Common myeloid progenitor, CD34-positive (primary cell): ENCODE measurements around the gene MOV10.

Experiments
- CTCF ChIA-PET: fragments of 350-600 bp; sonication (Branson Sonifier 250); formaldehyde crosslinking; loops from one replicate; lab custom pipeline; 2021; ENCODE audit warnings: antibody characterized with exemption; lab: Charles Lee
- POLR2A ChIA-PET: fragments of 350-600 bp; sonication (Branson Sonifier 250); formaldehyde crosslinking; loops from one replicate; lab custom pipeline; 2021; ENCODE audit warnings: antibody characterized with exemption; lab: Charles Lee
- DNase-seq, 3 donors: peaks; one replicate each; pipeline versions ENCODE4 v3.0.0 to v3.0.0-alpha.2; 2013
- H3K27ac ChIP-seq, 2 experiments: 1 replicate in 1 of 2; 2 replicates in 1 of 2; pipeline ENCODE4 v1.7.0; 2013; ENCODE audit warnings: inconsistent platforms in 2 of 2, low read length in 2 of 2, mild to moderate bottlenecking in 2 of 2, low read depth in 1 of 2, moderate library complexity in 1 of 2; ENCODE audit not compliant: severe bottlenecking in 2 of 2, insufficient read depth in 1 of 2, poor library complexity in 1 of 2
- H3K27me3 ChIP-seq, 5 experiments: replicated peaks in 2 of 5; 1 replicate in 3 of 5; 2 replicates in 2 of 5; pipeline versions ENCODE4 v1.6.1 to v1.7.0; 2013; ENCODE audit warnings: low read length in 4 of 5, mild to moderate bottlenecking in 2 of 5, moderate library complexity in 2 of 5, inconsistent platforms in 1 of 5; ENCODE audit not compliant: insufficient read depth in 5 of 5, control insufficient read depth in 4 of 5
- H3K36me3 ChIP-seq, 4 experiments: 1 replicate in 2 of 4; 2 replicates in 2 of 4; pipeline versions ENCODE4 v1.6.1 to v1.7.0; 2013; ENCODE audit warnings: low read length in 3 of 4, control low read depth in 1 of 4, mild to moderate bottlenecking in 1 of 4; ENCODE audit not compliant: control insufficient read depth in 4 of 4, insufficient read depth in 4 of 4
- H3K4me1 ChIP-seq, 4 experiments: 1 replicate in 3 of 4; 2 replicates in 1 of 4; pipeline versions ENCODE4 v1.6.1 to v1.7.1; 2013; ENCODE audit warnings: low read length in 3 of 4, mild to moderate bottlenecking in 3 of 4, control low read depth in 1 of 4, inconsistent platforms in 1 of 4, moderate library complexity in 1 of 4; ENCODE audit not compliant: control insufficient read depth in 4 of 4, insufficient read depth in 4 of 4; ENCODE audit errors: control extremely low read depth in 1 of 4
- H3K4me3 ChIP-seq, 7 experiments: 1 replicate in 4 of 7; 2 replicates in 3 of 7; pipeline versions ENCODE4 v1.5.1 to v1.7.0; 2013; ENCODE audit warnings: mild to moderate bottlenecking in 7 of 7, low read length in 6 of 7, moderate library complexity in 6 of 7, inconsistent platforms in 2 of 7, low read depth in 2 of 7, control low read depth in 1 of 7; ENCODE audit not compliant: insufficient read depth in 4 of 7, control insufficient read depth in 1 of 7; ENCODE audit errors: extremely low read depth in 1 of 7
- H3K9me3 ChIP-seq, 5 experiments: 1 replicate in 4 of 5; 2 replicates in 1 of 5; pipeline versions ENCODE4 v1.6.1 to v1.7.1; 2013; ENCODE audit warnings: low read length in 4 of 5, mild to moderate bottlenecking in 2 of 5, inconsistent platforms in 1 of 5, low read depth in 1 of 5, moderate library complexity in 1 of 5; ENCODE audit not compliant: control insufficient read depth in 4 of 5, insufficient read depth in 2 of 5; ENCODE audit errors: control extremely low read depth in 1 of 5
- WGBS: methylation state at CpG from one replicate; pipeline ENCODE4 v1.1.5; 2013; ENCODE audit not compliant: insufficient coverage; 5-methylcytosine and 5-hydroxymethylcytosine counted together

Gene MOV10

DNA sequence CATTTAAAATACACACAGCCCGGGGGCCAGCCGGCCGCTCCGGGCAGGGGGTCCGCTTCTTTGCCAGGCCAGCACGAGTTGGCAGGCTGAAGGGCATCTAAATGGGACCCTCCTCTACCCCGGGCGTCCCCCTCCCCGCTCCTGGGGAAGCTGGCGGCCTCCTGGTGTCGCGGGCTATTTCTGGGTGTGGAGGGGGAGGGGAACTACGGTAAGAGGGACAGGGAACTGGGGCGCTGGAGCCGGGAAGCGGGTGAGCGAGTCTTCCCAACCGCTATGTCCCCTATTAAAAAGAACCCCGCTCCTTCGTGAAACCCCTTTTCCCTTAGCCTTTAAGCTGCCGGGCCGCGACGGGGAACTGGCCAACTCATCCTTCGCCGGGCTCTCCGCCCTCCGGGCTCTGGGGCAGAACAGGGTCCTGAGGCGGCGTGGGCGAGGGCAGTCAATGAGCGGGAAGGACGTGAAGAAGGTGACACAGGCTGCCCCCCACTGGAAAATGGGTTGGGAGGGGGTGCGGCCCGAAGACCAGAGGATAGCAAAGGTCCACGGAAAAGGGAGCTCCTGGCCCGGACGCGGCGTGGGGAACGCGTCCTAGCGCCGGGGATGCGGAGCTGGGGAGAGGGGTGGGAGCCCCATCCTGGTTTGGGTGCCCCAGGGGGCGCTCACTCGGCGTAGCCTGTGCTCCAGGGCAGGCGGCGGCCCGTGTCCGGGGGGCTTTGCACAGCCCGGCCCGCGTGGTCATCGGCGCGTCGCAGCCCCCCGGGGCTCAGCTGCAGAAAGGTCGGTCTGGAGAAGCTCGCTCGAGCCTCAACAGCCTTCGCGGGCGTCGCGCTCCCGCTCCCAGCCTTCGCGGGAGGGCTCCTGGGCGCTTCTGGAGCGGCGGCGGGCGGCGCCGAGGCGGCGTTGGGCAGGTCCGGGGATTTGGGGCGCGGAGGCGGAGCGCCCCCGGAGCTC lies 40.1 kb downstream of the MOV10 start:
- peak overlapping the region; percentile 20 to 84 (median 61) for H3K4me3 ChIP-seq
- peak in 1 of 3 donors; percentile 23 for DNase-seq
- H3K27me3 ChIP-seq = peaks cover 0 to 27% (median 3%) of the 10 kb centered on the region in 5 experiments
- no peaks in the 10 kb centered on the region for H3K9me3 ChIP-seq
- no peaks in the 10 kb centered on the region for H3K36me3 ChIP-seq
- 0% methylated on average over 62 of the region's 86 CpGs for WGBS
- ChIA-PET CTCF (interaction anchor here (0.6 to 10.1 kb wide), 17 partner anchors 11 to 323 kb away, joined by 3 to 268 read pairs (median 5); no protein-coding TSS in a partner anchor), POLR2A (interaction anchor here (0.7 kb wide), 1 partner anchor 323 kb away, joined by 4 read pairs; no protein-coding TSS in a partner anchor)
- H3K4me1 ChIP-seq = peaks cover 0 to 32% (median 29%) of the 10 kb centered on the region in 4 experiments
- no peak overlapping the region for H3K27ac ChIP-seq

GRCh38 chr1:112715264-112716053 lies 41.0 kb downstream of the MOV10 start, which contains the start of gene PPM1J:
PPM1J (minus strand) TSS chr1:112715332; CDS start chr1:112715301, 31 bp downstream.
- CTCF ChIA-PET = interaction anchor here (0.7 to 10.1 kb wide), 28 partner anchors 12 to 339 kb away, joined by 3 to 268 read pairs (median 4); no protein-coding TSS in a partner anchor
- 0% methylated on average over 17 of the region's 51 CpGs for WGBS
- DNase-seq = peak; percentile 90 to 96 (median 96)
- no peaks in the 10 kb centered on the region for H3K9me3 ChIP-seq
- H3K36me3 ChIP-seq = no peaks in the 10 kb centered on the region
- POLR2A ChIA-PET = no interaction called here
- no peak within 1 kb of the TSS for H3K27ac ChIP-seq
- H3K27me3 ChIP-seq = peaks cover 0 to 33% (median 3%) of the 10 kb centered on the region in 5 experiments
- peaks cover 0 to 32% (median 29%) of the 10 kb centered on the region in 4 experiments for H3K4me1 ChIP-seq
- H3K4me3 ChIP-seq = peak within 1 kb of the TSS; percentile 32 to 89 (median 70)

DNA sequence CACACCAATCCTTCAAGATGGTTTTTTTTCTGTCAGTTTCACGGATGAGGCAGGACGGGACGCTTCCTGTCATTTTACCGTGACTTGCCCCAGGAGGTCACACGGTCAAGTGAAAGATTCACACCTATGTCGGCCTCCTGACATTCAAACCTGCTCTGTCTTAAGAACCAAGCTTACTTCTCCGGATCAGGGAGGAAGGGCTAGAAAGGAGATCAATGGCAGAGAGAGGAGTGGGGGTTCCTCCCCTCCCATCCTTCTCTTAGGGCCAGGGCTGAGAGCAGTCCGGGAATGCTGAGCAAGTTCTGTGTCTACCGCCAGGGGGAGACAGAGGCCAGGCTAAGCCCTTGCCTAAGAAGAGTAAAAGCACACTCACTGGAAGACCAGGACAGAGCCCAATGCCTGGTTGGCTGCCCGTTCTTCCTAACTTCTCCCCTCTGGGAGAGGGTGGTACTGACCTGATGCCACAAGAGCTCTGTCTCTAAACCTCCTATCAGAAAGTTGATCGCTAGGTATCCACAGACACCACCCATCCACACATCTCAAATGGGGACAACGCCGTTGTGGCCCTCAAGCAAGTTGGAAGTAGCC lies 41.8 kb downstream of the MOV10 start:
- WGBS = 18% methylated on average over 11 of the region's 13 CpGs
- Histone ChIP-seq H3K9me3 (no peaks in the 10 kb centered on the region), H3K4me1 (peaks cover 0 to 32% (median 29%) of the 10 kb centered on the region in 4 experiments), H3K4me3 (peak overlapping the region in 6 of 7 experiments; percentile 44 to 89 (median 72)), H3K27ac (no peak overlapping the region), H3K27me3 (peaks cover 0 to 30% (median 5%) of the 10 kb centered on the region in 5 experiments), H3K36me3 (no peaks in the 10 kb centered on the region)
- DNase-seq = peak; percentile 80 to 87 (median 85)
- ChIA-PET CTCF (interaction anchor here (0.5 to 10.1 kb wide), 31 partner anchors 8 to 338 kb away, joined by 3 to 268 read pairs (median 4); no protein-coding TSS in a partner anchor), POLR2A (no interaction called here)

DNA sequence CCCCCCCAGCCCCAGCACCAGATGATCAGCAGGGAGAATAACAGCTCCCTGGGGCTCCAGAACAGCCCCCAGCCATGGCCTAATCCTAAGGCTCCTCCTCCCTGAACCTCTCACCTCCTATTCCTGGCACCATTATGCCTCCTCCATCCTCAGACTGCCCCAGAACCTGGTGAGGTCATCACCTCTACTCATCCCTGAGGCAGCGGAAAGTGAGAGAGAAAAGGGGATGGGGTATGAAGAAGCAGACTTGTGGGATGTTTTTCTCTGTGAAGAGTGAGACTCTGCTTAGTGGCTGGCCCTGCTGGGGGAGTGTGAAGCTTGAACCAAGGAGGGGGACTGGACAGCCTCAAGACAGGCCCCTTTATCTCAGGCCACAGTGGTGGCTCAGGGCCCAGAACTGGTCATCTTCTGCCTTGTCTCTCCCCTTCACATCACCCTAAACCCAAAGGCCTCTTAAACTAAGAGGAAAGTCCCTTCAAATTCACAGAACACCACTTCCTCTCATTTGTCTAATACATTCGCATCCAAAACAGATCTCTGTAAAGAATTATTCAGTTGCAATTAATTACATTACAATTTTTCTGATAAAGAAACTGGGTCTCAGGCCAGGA lies 42.9 kb downstream of the MOV10 start:
- no peak for DNase-seq
- WGBS = 80% methylated on average over 1 of the region's 2 CpGs
- Histone ChIP-seq H3K27ac (no peak overlapping the region), H3K4me1 (peaks cover 0 to 33% (median 30%) of the 10 kb centered on the region in 4 experiments), H3K4me3 (no peak overlapping the region), H3K27me3 (peaks cover 0 to 30% (median 5%) of the 10 kb centered on the region in 5 experiments), H3K36me3 (no peaks in the 10 kb centered on the region), H3K9me3 (no peaks in the 10 kb centered on the region)
- ChIA-PET POLR2A (no interaction called here), CTCF (interaction anchor here (0.7 to 10.1 kb wide), 19 partner anchors 9 to 376 kb away, joined by 3 to 268 read pairs (median 4); no protein-coding TSS in a partner anchor)

DNA sequence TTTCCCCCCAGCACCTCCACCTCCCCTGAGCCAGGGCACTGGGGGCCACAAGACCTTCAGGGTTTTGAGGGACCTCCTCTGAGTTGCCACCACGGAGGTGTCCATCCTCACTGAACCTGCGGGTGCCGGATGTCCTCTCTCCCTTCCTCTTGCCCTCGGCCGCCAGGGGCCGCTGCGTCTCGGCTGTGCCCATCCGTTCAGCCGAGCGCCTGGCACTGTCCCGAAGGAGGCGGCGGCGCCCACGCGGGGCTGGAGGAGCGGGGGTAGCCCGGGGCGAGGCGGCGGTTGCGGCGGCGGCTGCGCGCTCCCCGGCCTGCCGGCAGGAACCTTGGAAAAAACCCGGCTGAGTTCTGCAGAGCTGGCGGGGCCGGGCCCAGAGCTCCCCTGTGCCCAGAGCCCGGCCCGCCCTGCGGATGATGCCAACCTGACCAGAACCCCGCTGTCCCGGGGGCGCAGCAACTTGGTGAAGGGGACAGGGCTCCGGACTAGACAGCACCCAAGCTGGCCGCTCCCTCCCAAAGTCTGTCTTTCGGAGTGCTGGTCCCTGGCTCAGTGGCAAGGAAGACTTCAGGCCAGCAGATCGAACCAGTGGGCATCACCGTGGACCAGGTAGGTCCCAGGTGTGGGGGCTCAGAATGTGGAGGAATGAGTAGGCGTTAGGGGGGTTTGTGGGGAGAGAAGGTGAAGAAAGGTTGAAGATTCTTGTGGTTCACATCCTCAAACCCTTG lies 44.4 kb downstream of the MOV10 start:
- Histone ChIP-seq H3K9me3 (no peaks in the 10 kb centered on the region), H3K27me3 (peaks cover 0 to 30% (median 5%) of the 10 kb centered on the region in 5 experiments), H3K27ac (no peak overlapping the region), H3K4me3 (peak overlapping the region in 1 of 7 experiments; percentile 2), H3K4me1 (peaks cover 0 to 43% (median 42%) of the 10 kb centered on the region in 4 experiments), H3K36me3 (no peaks in the 10 kb centered on the region)
- WGBS = 17% methylated on average over 39 of the region's 44 CpGs
- CTCF ChIA-PET = interaction anchor here (0.6 to 10.1 kb wide), 16 partner anchors 10 to 1034 kb away, joined by 3 to 268 read pairs (median 4); partner anchors contain the start of genes LRIG2 and RHOC
- peak; percentile 72 to 75 (median 75) for DNase-seq
- POLR2A ChIA-PET = no interaction called here
